HG03571 (cell line): ENCODE data around the gene SCD.
"Not testable (repeated sequence)": the region's sequence is repeated elsewhere in the genome, so short reads cannot be mapped to it uniquely, and the experiment has no call there.

Source experiments
- ATAC-seq: cut with Tn5 transposase; IDR thresholded peaks from one replicate; pipeline ENCODE4 v1.9.1; 2021; ENCODE audit not compliant: unreplicated experiment

Gene SCD

DNA sequence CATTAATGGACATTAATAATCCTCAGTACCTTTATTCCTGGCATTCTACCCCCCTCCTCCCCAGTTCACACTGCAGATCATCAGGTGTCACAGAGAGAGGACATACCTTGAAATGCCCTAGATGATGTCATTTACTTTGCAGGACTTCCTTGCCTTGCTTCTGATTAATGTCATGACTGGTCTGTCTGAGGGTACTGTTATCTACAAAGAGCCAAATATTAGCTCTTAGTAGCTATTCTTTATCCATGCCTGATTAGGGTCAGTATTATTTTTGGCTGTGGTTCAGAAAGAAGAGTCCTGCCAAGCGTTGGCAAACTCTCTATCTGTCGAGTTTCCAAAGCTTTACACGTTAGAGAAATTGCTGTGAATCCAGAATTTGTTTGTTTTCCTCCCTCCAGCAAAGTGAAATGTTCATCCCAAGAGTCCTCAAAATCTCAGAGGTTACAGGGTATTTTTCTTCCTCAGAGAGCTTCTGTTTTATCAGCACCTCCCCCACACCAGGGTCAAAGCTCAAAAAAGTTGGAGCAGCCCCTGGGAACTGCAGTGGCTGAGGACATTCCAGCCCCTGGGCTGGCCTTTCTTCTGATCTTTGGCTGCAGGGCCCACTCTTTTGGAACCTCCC lies 12.6 kb downstream of the SCD start:
- no peak for ATAC-seq

DNA sequence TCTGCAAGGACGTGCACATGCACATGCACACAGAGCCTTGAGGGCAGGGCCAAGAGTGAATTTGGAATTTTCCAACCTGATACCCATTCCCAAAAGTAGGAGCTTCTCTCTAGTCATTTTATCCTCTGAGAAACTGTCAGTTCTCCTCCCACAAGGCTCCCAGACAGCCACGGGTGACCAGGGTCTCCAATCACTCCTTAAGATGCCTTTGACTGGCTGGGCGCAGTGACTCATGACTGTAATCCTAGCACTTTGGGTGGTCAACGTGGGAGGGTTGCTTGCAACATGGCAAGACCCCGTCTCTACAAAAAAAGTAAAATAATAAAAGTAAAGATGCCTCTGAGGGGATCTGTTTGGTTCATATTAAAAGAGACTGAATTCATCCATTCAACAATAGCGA lies 13.2 kb downstream of the SCD start:
- no peak for ATAC-seq

DNA sequence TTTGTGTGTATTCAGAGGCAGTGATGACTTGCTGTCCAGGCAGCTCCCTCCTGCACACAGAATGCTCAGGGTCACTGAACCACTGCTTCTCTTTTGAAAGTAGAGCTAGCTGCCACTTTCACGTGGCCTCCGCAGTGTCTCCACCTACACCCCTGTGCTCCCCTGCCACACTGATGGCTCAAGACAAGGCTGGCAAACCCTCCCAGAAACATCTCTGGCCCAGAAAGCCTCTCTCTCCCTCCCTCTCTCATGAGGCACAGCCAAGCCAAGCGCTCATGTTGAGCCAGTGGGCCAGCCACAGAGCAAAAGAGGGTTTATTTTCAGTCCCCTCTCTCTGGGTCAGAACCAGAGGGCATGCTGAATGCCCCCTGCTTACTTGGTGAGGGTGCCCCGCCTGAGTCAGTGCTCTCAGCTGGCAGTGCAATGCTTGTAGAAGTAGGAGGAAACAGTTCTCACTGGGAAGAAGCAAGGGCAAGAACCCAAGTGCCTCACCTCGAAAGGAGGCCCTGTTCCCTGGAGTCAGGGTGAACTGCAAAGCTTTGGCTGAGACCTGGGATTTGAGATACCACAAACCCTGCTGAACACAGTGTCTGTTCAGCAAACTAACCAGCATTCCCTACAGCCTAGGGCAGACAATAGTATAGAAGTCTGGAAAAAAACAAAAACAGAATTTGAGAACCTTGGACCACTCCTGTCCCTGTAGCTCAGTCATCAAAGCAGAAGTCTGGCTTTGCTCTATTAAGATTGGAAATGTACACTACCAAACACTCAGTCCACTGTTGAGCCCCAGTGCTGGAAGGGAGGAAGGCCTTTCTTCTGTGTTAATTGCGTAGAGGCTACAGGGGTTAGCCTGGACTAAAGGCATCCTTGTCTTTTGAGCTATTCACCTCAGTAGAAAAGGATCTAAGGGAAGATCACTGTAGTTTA lies 15.8 kb downstream of the SCD start:
- ATAC-seq, result no peak

DNA sequence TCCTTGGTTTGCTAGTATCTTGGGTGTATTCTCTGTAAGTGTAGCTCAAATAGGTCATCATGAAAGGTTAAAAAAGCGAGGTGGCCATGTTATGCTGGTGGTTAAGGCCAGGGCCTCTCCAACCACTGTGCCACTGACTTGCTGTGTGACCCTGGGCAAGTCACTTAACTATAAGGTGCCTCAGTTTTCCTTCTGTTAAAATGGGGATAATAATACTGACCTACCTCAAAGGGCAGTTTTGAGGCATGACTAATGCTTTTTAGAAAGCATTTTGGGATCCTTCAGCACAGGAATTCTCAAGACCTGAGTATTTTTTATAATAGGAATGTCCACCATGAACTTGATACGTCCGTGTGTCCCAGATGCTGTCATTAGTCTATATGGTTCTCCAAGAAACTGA lies 17.1 kb downstream of the SCD start:
- no peak for ATAC-seq

DNA sequence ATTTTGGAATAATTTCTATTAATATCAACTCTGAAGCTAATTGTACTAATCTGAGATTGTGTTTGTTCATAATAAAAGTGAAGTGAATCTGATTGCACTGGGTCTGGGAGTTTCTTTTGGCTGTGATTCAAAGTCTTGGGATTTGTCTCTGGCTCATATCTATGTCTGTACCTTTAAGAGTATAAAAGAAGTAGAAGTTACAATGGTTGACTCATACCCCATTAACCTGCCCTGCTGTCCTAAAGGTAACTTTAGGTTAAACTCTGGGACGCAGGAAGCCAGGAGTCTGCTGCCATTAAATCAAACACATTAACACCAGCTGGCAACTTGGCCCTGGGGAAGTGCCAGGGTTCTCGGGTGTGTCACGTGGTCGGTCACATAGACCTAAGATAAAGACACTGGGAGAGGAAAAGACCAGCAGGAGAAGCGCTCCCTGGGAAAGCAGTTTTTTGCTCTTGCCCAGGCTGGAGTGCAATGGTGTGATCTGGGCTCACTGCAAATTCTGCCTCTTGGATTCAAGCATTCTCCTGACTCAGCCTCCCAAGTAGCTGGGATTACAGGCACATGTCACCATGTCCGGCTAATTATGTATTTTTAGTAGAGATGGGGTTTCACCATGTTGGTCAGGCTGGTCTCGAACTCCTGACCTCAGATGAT lies 17.8 kb downstream of the SCD start:
- no peak for ATAC-seq

DNA sequence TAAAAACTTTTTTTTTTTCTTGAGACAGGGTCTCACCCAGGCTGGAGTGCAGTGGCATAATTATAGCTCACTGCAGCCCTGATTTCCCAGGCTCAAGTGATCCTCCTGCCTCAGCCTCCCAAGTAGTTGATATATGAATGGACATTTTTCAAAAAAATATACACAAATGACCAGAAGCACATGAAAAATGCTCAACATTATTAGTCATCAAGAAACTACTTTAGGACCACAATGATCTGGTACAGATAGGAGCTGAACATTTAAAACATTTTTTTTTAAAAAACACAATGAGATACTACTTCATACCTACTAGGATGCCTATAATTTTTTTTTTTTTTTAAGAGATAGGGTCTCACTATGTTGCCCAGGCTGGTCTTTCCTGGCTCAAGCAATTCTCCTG lies 21.7 kb downstream of the SCD start:
- ATAC-seq, result no peak

DNA sequence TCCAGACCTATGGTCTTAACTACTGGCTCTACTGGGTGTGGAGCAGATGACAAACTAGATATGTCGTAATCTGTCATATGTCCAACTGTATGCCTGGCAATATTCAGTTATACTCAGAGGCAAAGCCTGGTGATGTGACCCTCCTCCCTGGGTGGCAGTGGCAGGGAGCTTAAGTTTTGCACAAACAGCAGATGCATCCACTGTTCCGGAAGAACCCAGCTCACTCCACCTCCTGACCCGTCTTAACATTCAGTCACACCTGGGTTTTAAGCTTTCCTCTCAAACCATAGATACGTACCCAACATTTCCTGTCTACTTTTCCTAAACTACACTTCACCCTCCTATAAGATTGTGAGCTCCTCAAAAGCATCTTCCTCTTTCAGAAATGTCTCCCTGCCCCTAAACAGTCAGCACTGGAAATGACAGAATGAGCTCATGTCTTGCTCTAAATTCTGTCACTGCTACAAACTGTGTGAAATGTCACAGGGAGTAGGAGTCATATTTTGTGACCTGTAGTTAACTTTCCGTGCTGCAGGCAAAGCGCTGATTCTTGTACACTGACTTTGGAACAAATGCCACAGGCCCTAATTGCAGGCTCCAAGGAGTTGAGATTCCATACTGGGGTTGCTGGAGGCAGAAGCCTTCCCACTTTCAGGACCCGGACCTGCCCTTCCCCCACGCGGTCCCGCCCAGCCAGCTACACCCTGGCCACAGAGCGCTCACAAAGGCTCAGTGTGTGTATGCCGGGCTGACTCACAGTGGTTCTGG lies 23.9 kb downstream of the SCD start:
- no peak for ATAC-seq

DNA sequence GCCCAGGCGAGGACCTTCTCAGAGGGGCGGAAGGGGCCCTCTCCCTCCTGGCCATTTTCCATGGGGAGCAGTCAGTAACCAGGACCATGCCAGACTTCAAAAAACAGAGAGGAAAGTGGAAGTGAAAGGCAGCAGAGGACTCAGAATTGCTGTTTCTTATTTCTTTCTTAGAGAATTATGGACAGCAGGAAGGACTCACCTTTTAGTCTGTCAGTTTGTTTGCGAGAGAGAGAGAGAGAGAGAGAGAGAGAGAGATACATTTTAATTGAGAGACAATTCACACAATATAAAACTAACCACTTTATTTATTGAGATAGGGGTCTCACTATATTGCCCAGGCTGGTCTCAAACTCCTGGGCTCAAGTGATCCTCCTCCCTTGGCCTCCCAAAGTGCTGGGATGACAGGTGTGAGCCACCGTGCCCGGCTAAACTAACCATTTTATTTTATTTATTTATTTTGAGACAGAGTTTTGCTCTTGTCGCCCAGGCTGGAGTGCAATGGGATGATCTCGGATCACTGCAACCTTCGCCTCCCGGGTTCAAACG lies 24.5 kb downstream of the SCD start:
- ATAC-seq, result no peak

DNA sequence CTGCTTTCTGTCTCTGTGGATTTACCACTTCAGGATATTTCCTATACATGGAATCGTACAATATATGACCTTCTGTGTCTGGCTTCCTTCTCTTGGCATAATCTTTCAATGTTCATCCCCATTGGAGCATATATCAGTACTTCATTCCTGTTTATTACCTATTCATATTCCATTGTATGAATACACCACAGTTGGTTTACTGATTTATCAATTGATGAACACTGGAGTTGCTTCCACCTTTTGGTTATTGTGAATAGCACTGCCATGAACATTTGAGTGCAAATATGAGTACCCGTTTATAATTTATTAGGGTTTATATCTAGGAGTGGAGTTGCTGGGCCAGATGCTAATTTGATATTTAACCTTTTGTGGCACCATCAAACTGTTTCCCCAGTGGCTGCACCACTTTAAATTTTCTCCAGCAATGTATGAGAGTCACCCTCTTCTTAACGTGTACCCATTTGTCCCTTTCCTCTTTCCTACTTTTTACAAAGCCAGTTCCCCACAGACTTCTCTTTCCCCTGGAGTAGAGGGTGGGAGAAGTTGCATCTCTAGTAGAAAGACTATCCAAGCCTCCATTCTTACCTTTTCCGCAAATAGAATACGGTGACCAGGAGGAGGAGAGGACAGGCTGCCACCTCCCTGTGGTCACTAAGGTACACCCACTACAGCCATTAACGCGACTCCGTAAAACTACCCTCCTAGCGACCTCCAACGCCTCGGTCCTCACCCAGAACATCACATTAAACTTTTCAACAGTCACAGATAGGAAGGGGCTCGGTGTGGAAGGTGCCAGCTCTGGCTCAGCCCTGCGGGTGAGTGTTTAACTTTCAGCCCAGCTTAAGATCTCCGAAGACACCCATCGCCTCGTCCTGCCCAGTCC lies 25.6 kb downstream of the SCD start:
- ATAC-seq, result no peak

DNA sequence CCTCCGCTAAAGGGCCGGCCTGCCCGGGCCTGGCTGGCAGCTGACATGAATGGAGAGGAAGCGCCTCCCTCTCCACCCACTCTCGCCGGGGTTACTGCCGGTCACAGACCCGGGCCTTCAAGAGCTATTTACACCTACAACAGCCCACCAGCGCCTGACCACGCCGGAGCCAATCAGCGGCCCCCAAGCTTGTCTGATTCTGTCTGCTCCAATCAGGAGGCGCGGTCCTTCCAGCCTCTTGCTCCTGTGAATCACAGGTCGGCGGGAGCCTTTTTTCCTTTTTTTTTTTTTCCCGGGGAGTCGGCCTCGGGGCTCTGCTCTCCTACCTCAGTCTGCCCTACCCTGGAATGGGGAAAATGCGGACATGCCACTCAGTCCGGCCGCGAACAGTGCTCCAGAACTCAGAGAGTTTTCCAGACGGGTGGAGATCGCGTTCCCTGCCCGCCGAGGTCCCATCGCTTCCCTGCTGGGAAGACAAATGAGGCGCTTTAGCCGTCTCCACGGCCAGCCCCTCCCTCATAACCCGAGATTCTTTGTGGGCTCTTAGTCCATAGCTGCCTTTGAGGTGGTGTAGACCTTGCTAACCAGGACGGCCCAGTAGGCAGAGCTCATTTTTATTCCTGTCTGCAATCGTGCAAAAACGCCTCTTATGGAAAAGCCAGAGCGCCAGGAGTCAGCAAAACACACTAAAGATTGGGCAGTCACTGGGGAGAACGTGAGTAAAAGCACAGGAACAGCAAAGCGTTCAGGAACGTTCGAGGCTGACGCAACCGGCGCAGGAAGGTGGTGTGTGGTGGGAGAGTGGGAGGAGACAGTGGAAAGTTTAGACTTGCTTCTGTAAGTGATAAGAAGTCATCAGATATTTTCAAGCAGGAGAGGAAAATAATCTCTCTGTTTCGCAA lies 26.5 kb downstream of the SCD start:
- ATAC-seq, result peak; percentile 93

DNA sequence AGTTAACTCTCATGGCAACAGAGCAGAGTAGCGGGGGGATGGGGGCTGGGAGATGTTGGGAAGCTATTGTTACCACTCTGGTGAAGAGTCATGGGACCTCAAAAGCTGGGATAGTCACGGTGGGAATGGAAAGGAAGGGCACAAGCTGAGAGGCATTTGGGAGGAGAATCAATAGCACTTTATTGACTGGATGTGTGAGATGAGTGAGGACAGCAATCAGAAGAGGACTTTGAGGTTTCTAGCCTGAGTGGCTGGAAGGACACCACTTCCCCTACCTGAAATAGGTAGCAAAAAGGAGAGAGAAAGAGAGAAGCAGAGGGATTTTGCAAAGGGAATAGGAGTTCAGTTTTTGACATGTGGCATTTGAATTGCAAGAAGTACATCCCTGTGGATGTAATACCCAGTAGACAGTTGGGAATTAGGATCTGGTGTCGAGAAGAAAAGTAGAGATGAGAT lies 27.2 kb downstream of the SCD start:
- no peak for ATAC-seq

DNA sequence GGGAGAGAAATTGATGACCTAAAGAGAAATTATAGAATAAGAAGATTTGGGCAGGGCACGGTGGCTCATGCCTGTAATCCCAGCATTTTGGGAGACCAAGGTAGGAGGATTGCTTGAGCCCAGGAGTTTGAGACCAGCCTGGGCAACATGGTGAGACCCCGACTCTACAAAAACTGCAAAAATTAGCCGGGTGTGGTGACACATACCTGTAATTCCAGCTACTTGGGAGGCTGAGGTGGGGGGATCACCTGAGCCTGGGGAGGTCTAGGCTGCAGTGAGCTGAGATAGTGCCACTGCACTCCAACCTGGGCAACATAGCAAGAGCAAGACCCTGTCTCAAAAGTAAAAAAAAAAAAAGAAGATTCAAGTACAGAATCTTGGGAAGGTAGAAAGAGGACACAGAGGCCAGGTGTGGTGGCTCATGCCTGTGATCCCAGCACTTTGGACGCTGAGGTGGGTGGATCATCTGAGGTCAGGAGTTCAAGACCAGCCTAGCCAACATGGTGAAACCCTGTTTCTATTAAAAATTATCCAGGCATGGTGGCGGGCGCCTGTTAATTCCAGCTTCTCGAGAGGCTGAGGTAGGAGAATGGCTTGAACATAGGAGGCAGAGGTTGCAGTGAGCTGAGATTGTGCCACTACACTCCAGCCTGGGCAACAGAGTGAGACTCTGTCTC lies 27.8 kb downstream of the SCD start:
- ATAC-seq, result not testable (repeated sequence)

DNA sequence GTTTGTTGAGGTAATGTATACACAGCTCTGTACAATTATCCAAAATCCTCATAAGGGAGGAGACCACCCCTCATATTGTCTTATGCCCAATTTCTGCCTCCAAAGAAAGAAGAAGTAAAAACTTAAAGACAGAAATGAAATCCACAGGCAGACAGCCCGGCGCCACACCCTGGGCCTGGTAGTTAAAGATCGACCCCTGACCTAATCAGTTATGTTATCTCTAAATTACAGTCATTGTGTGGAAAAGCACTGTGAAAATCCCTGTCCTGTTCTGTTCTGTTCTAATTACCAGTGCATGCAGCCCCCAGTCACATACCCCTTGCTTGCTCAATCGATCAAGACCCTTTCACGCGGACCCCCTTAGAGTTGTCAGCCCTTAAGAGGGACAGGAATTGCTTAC lies 29.6 kb downstream of the SCD start:
- not testable (repeated sequence) for ATAC-seq

DNA sequence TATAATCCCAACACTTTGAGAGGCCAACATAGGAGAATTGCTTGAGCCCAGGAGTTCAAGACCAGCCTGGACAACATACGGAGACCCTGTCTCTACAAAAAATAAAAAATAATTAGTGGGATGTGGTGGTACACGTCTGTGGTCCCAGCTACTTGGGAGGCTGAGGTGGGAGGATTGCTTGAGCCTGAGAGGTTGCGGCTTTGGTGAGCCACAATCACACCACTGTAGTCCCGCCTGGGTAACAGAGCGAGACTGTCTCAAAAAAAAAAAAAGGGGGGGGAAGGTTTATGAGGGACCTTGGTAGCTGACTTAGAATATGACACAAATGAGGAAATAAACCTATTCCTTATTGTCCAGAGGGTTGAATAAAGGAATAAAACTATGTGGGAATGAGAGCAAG lies 30.8 kb downstream of the SCD start:
- no peak for ATAC-seq

DNA sequence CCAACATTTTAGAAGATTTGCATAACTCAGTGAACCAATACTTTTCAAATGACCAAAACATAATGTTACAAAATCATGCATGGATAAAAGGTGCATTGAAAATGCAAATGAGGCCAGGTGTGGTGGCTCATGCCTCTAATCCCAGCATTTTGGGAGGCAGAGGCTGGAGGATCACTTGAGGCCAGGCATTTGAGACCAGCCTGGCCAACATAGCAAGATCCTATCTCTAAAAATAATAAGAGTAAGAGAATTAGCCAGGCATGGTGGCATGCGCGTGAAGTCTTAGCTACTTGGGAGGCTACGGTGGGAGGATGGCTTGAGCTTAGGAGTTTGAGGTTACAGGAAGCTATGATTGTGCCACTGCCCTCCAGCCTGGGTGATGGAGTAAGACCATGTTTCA lies 33.4 kb downstream of the SCD start:
- ATAC-seq, result no peak

DNA sequence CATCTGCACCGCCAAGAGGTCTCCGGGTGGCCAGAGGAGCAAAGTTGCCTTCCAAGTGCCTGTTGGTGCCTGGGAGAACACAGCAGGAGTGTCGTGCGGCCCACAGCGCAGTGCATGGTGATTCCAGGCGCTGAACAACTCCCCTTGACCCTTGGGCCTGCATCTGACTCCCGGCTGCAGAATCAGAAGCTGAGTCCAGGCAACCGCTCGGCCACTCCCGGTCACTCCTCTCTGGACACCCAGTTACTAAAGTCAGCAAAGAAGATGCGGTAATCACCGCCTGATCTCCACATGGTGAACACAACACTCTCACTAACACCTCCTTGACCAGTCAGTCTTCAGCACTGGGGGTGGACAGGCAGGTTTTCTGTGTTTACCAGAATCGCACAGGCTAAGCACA lies 35.5 kb downstream of the SCD start:
- no peak for ATAC-seq

DNA sequence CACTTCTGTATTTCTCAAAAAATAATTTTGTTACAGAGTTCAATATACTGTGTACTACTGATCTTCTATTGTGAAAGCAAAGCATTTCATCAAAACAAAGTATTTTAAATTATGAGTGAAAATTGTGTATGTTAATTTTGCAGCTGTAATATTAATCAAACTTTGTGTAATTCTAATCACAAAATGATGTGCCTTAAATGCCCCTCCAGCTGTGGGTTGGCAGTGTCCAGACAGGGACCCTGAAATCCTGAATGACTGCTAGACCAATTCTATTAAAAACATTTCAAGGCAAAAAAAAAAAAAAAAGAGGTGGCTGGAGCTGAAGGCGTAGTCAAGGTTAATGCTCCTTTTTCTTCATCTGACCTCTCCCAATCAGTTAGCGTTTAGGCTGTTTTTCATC lies 36.2 kb downstream of the SCD start:
- ATAC-seq, result no peak
